GM13977 (cell line): Measurements from ENCODE around the gene LAMA3.

Source experiments
- DNase-seq: peaks from one replicate; pipeline ENCODE4 v3.0.0; 2012; ENCODE audit warnings: low spot score
- in situ Hi-C: fragments of 300-500 bp; cut with MboI; formaldehyde crosslinking; loops from one replicate; pipeline ENCODE4 v1.12.0; 2022; ENCODE audit warnings: low sequenced_read_pairs, low pct_unique_long_range_greater_than_20kb, mixed read lengths, inconsistent platforms; ENCODE audit not compliant: unreplicated experiment
- TF ChIP-seq, protein P1 (sequence below): IDR thresholded peaks from 2 replicates; pipeline ENCODE4 v1.5.1; 2012; ENCODE audit warnings: mild to moderate bottlenecking, control low read depth; ENCODE audit not compliant: insufficient read depth; ENCODE audit errors: extremely low read depth, missing control alignments

Gene LAMA3

DNA sequence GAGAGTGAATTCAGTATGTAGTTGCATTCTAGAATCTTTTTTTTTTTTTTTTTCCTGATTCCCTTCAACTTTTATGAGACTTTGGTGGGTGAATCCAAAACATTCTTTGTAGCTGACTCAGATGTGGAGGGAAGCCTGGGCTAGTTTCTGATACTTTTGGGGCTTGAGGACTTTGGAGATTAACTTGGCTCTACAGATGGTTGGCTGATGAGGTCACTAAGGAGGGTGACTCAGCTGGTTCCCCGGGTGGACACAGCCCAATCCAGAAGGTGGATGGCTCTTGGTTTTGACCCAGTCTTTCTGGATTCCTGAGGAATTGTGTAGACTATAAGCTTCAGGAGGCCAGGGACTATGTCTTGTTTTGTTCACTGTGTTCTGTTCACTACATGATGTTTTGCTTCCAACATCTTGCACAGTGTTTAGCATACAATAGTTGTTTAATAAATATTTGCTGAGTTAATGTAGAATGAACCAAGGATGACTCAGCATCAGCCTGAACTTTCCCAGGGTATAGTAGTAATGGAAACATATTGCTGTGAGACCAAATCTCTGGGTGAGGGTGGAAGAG lies 30.5 kb downstream of the LAMA3 start:
- TF ChIP-seq, protein P1, sequence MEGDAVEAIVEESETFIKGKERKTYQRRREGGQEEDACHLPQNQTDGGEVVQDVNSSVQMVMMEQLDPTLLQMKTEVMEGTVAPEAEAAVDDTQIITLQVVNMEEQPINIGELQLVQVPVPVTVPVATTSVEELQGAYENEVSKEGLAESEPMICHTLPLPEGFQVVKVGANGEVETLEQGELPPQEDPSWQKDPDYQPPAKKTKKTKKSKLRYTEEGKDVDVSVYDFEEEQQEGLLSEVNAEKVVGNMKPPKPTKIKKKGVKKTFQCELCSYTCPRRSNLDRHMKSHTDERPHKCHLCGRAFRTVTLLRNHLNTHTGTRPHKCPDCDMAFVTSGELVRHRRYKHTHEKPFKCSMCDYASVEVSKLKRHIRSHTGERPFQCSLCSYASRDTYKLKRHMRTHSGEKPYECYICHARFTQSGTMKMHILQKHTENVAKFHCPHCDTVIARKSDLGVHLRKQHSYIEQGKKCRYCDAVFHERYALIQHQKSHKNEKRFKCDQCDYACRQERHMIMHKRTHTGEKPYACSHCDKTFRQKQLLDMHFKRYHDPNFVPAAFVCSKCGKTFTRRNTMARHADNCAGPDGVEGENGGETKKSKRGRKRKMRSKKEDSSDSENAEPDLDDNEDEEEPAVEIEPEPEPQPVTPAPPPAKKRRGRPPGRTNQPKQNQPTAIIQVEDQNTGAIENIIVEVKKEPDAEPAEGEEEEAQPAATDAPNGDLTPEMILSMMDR, result no peak

DNA sequence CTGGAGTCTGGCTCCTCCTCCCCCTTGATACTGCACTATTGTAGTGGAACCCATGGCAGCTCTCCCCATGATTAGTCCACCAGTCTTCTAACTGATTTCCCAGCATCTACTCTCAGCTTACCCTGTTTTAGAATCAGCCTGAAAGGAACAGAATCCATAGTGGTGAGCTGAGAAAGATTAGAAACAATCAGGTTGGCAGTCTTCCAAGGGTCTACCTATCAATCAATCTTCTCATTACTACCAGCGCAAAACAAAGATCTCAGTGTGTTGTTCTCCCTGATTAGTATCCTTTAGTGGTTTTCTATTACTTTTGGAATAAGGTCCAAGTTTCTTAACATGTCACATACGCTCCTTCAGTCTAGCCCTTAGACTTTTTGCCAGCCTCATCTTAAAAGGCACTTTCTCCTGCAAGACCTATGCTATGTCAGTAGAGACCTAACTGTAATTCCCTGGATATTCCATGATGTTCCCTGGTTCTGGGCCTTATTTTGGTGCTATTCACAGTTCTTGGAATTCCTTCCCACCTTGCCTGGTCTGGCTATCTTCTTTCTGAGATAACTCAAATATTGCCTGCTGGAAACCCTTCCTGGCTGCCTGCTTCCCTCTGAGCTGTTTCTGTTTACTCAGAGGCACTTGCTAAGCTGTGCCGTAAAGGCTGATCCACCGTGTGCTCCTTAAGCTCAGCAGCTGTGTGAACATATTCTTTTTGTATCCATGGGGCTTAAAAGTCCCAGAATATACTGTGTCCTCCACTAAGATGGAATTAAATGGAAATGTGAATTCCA lies 32.6 kb downstream of the LAMA3 start:
- in situ Hi-C loops, result no loop called here
- TF ChIP-seq, protein P1, result no peak
- no peak for DNase-seq

More for the DNA sequence above, 30.5 kb downstream of the LAMA3 start:
- in situ Hi-C loops, result no loop called here
- DNase-seq, result no peak

DNA sequence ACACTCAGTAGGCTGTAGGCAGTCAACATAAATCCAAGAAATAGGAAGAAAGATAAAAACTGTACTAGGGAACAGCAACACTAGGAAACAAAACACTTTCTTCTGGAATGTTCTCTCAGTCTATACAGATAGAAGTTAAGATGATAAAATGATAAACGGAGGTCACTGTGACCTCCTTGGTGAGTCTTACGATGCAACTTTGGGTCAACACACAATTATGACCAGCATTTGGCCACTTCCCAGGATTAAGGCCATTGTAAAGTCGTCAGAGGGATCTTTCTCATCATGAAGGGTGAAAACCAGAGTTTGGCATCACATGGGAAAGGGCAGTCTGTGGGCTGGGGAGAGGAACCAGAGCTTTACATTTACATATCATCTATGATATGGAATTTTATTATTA lies 33.4 kb downstream of the LAMA3 start:
- DNase-seq, result no peak
- in situ Hi-C loops, result no loop called here
- TF ChIP-seq, protein P1, result no peak

DNA sequence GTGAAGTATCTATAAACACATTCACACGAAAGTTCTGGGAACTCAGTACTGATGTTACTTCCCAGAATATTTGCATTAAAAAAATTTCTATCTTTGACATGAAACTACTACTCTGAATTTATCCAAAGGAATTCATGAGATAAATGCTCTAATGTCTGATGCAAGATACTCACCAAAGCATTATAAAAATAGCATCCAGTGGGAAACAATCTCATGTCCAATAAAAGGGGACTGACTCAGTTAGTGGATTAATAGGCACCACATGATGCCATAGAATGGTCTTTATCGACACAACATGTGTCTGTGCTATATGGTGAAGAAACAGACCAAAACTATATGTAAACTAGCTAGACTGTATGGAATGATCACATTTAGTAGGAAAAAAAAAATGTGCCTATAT lies 33.9 kb downstream of the LAMA3 start:
- no peak for DNase-seq
- TF ChIP-seq, protein P1, result no peak
- in situ Hi-C loops, result no loop called here

DNA sequence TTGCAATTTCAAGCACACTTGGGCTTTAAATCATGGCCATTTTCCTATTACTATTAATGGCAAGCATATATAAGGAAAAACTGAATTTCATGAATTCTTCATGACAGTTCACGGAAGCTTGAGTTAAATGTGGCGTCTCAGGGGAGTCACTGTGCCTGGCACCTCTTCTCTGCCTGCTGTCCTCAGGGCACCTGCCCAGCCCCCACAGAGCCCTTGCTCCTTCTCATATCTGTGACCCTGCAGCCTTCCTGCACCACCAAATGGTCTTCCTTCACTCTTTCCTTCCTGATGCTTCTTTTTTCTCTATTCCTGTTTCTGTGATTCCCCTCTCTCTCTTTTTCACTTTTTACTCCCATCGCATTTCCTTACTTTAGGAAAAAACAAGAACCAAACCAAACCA lies 35.4 kb downstream of the LAMA3 start:
- in situ Hi-C loops, result no loop called here
- DNase-seq, result no peak
- TF ChIP-seq, protein P1, result no peak

DNA sequence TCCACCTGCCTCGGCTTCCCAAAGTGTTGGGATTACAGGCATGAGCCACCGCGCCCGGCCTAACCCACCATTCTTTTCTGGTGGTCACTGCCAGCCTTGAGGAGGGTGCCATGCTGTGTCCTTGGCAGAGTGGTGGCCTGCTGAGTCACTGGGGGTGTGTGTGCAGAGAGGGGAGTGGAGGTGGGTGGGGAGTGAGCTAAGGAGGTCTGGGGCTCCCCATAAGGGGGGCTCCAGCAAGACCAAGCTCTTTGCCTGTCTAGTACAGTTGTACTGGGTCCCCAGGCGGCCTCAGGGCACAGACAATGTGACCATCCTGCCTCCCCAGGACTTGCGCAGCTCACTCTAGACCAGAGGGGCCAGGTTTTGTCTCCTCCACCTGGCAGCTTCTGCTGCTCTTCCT lies 36.1 kb downstream of the LAMA3 start:
- in situ Hi-C loops, result no loop called here
- DNase-seq, result no peak
- TF ChIP-seq, protein P1, result no peak
